Stimulated activated memory B cell treated with anti-CD40 and anti-IgM and Interleukin-4, amounts not matched to agents 10 μg/mL and 1 μg/mL and 100 μg/mL, for 72 hours (primary cell): ENCODE measurements around the gene CFC1.
"Not testable (repeated sequence)": the region's sequence is repeated elsewhere in the genome, so short reads cannot be mapped to it uniquely, and the experiment has no call there.

Experiments
- ATAC-seq: fragments of 150-1000 bp; cut with Tn5 transposase; 2 replicates; pipeline ENCODE4 v1.10.0; 2021
- H3K27ac Mint-ChIP-seq: one replicate; pipeline ENCODE4 v1.8.0; 2022; ENCODE audit warnings: mild to moderate bottlenecking, mixed read lengths
- H3K27me3 Mint-ChIP-seq: one replicate; pipeline ENCODE4 v1.8.0; 2022; ENCODE audit warnings: mixed read lengths
- H3K36me3 Mint-ChIP-seq: one replicate; pipeline ENCODE4 v1.8.0; 2022; ENCODE audit warnings: mixed read lengths
- H3K4me1 Mint-ChIP-seq: one replicate; pipeline ENCODE4 v1.8.0; 2022; ENCODE audit warnings: mixed read lengths
- H3K4me3 Mint-ChIP-seq: one replicate; pipeline ENCODE4 v1.8.0; 2022; ENCODE audit warnings: mild to moderate bottlenecking, moderate library complexity, mixed read lengths
- H3K9me3 Mint-ChIP-seq: one replicate; pipeline ENCODE4 v1.8.0; 2022; ENCODE audit warnings: mixed read lengths

CFC1 gene

DNA sequence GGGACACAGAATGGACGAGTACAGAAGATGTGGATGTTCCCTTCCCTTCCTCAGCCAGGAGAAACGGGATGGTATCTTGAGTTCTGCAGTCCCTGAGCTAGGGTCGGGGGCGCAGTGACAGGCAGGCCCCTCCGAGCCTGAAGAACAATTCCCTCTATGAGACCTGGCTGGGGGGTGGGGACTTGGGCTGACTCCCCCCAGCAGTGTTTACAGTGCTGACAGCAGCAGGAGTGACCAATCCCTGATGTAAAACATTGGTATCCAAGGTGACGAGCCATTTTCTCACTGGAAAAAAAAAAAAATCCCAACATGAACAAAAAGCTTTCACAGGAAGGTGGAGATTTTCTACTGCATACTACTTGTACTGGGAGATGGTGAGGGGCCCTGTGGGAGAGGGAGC lies at the start of gene CFC1:
CFC1 (minus strand) TSS at position 183 of the 400 bp plus-strand sequence. CDS start 288 bp downstream, outside the sequence.
- ATAC-seq, H3K9me3 Mint-ChIP-seq, H3K4me3 Mint-ChIP-seq, H3K4me1 Mint-ChIP-seq, H3K36me3 Mint-ChIP-seq, H3K27me3 Mint-ChIP-seq, H3K27ac Mint-ChIP-seq: not testable (repeated sequence)

DNA sequence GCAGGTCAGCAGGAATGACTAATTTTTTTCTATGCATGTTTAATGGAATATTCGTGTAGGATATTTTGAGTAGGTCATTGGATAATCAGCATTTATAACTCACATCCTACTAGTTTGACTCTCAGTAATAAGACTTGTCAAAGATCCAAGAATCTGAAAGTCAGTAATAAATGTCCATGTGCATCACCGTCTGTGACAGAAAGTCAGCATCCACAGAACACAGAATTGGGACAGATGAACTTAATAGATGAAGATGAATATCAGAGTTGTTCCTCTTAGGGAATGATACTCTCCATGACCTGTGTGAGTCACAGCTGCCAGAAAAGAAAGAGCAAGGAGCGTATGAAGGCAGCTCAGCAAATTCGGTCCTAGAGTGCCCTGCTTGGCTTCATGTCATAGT lies 42.3 kb upstream of the CFC1 start:
- H3K36me3 Mint-ChIP-seq, H3K4me1 Mint-ChIP-seq, ATAC-seq, H3K27me3 Mint-ChIP-seq, H3K4me3 Mint-ChIP-seq, H3K27ac Mint-ChIP-seq, H3K9me3 Mint-ChIP-seq: not testable (repeated sequence)

DNA sequence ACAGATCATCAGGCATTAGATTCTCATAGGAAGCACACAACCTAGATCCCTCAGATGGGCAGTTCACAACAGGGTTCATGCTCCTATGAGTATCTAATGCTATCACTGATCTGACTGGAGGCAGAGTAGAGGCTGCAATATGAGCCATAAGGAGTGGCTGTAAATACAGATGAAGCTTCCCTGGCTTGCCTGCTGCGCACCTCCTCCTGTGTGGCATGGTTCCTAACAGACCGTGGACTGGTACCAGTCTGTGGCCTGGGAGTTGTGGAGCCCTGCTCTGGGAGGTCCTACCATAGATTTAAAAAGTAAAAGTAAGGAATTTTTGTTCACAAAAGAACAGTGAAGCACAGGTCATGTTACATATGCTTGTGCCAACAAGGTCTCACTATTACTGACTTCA lies 39.6 kb upstream of the CFC1 start:
- not testable (repeated sequence) for H3K27ac Mint-ChIP-seq, H3K4me3 Mint-ChIP-seq, H3K36me3 Mint-ChIP-seq, H3K9me3 Mint-ChIP-seq, ATAC-seq, H3K27me3 Mint-ChIP-seq, H3K4me1 Mint-ChIP-seq

DNA sequence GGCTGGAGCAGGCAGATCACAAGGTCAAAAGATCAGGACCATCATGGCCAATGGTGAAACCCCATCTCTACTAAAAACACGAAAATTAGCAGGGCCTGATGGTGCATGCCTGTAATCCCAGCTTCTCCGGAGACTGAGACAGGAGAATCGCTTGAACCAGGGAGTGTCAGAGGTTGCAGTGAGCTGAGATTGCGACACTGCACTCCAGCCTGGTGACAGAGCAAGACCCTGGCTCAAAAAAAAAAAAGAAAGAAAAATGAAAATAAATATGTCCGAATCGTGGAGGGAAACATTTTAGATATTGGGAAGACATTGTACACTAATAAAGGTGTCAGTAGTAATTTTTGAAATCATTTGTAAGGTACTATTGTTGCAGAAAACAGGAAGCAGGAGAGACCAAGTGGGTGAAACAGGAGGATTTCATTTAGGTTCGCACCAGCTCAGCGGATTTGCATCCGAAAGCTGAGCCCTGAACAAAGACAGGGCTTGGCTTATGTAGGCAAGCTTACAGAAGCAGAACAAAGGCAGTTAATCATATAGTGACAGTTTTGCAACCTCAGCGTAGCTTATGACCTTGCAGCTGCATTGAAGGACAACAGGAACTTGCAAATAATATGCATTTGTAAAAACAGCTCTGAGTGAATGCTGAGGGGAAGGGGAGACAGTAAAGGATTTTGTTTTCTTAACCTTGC lies 29.6 kb upstream of the CFC1 start:
- not testable (repeated sequence) for H3K4me1 Mint-ChIP-seq, H3K4me3 Mint-ChIP-seq, H3K27me3 Mint-ChIP-seq, H3K36me3 Mint-ChIP-seq, H3K9me3 Mint-ChIP-seq, ATAC-seq, H3K27ac Mint-ChIP-seq

DNA sequence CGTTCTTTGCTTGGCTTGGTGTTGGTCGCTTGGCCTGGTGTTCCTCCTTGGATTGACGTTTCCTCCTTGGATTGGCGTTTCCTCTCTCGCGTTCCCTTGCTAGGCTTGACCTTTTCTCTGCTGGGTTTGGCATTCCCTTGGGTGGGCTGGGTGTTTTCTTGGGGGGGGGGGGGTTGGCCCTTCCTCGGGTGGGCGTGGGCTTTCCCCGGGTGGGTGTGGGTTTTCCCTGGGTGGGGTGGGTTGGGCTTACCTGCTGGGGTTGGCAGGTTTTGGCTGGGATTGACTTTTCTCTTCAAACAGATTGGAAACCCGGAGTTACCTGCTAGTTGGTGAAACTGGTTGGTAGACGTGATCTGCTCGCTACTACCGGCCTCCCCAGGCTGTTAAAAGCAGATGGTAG lies 11.8 kb upstream of the CFC1 start, which contains the start of gene POTEJ:
POTEJ (plus strand) TSS at position 301 of the 400 bp plus-strand sequence; CDS start at position 394, 93 bp downstream.
- H3K4me3 Mint-ChIP-seq, H3K9me3 Mint-ChIP-seq, H3K27me3 Mint-ChIP-seq, H3K36me3 Mint-ChIP-seq, H3K4me1 Mint-ChIP-seq, H3K27ac Mint-ChIP-seq, ATAC-seq: not testable (repeated sequence)

DNA sequence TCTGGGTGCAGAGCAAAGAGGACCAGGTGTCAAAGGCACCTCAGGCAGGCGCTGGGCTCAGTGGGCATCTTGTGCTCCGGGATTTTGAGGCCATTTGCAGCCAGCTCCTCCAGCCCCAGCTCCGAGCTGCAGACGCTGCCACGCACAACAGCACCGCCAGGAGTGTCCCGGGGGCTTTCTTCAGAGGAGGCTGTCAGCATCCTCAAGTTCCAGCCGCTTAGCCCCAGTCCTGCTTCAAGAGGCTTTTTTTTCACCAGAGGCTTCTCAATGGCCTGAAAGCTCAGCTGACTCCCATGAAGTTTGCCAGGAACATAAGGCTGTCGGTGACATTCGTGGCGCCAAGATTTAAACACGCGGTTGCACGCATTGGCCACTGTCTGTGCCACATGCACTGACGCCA lies 11.1 kb upstream of the CFC1 start:
- not testable (repeated sequence) for H3K9me3 Mint-ChIP-seq, H3K27me3 Mint-ChIP-seq, H3K4me1 Mint-ChIP-seq, H3K27ac Mint-ChIP-seq, H3K36me3 Mint-ChIP-seq, ATAC-seq, H3K4me3 Mint-ChIP-seq

DNA sequence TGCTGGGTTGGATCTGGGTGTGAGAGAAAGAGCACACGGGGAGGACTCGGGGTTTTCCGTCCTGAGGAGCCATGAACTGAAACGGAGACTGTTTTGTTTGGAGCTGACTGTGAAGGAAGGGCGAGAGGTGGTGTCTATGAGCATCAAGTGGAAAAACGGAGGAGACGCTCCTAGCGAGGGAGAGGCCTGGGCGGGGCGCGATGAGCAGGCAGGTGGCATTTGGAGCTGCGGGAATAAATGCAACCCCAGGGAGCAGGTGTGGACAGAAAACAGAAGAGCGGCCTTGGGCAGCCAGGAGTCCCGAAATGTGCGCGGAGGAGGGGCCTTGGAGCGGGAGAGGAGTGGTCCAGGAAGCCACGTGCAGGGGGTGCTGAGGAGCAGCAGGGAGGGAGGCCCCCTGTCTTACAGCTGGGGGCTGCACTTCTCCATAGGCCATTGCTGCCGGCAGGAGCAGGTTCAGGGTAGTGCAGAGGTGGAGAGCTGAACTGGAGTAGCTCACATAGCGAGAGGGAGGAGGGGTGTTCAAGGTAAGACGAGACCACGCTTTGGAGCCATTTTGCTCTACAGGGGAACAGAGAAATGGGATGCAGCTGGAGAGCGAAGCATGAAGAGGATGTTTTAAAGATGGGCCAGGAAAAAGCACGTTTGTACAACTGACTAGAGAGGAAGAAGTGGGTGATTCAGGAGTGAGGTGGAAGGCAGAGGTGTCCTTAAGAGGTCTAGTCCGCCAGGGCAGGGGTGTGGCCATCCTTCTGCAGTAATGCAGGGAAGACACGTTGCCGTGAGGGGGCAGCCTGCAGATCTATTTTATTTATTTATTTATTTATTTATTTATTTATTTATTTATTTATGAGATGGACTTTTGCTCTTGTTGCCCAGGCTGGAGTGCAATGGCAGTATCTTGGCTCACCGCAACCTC lies 9.9 kb upstream of the CFC1 start:
- not testable (repeated sequence) for H3K9me3 Mint-ChIP-seq, H3K4me3 Mint-ChIP-seq, H3K4me1 Mint-ChIP-seq, H3K27me3 Mint-ChIP-seq, H3K36me3 Mint-ChIP-seq, H3K27ac Mint-ChIP-seq
- peak; percentile 45 for ATAC-seq

DNA sequence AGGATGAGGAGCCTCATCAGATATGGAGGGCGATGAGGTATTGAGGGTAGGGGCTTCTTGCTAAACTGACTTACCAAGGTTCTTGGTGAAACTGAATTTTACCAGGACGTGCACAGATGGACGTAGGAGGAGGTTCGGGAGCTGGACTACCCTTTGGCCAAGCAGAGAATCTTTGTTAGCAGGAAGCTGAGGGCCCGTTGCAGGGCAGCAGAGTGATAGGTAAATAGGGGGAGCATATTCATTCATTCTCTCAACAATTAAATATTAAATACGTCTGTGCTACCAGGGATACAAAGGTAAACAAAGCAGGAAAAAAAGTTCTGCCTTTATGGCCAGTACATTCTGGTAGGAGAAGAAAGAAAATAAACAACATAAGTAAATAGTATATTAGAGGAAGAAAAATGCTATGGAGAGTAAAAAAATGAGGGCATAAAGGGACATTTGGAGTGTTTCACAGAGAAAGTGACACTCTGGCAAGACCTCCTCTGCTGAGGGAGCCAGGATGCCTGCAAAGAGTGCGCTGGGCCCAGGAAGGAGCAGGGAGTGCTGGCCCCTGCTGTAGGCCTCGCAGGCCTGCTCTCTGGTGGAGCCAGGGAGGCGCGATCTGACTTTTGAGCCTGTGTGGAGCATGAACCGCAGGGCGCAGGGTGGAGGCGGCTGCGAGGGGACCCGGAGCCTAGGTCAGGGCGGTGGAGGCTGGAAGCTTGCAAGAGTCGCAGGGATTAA lies 9.1 kb upstream of the CFC1 start:
- H3K27ac Mint-ChIP-seq, H3K27me3 Mint-ChIP-seq, H3K36me3 Mint-ChIP-seq, H3K4me3 Mint-ChIP-seq, H3K9me3 Mint-ChIP-seq, H3K4me1 Mint-ChIP-seq: not testable (repeated sequence)
- ATAC-seq = peak; percentile 46

DNA sequence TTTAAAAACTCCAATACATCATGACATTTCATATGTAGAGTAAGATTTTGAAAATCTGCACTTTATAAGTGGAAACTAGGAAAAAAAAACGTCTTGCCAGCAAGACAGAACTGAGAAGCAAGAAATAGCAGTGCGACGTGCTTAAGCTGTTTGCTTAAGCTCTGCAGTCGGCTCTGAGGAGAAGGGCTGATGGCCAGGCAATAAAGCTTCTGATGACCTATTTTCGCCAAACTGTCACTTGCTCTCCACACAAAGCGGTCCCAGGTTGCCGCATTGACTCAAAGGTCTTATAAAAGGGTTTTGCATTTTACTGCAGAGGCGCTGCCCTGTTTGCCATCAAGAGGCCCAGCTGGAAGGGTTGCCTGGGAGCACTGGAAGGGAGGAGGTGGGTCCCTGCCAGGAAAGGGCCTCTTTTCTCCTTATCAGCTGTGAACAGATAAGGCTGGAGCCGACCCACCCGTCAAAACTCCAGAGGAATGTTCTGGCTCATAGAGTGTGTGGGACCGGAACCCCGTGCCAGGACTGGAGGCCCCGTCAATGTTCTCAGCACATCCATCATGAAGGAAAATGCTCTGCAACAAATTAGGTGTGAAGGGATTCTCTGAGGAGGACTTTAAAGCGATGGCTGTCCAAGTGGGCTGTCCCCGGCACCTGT lies 2.4 kb upstream of the CFC1 start:
- H3K27ac Mint-ChIP-seq, ATAC-seq, H3K36me3 Mint-ChIP-seq, H3K9me3 Mint-ChIP-seq, H3K27me3 Mint-ChIP-seq, H3K4me3 Mint-ChIP-seq, H3K4me1 Mint-ChIP-seq: not testable (repeated sequence)

DNA sequence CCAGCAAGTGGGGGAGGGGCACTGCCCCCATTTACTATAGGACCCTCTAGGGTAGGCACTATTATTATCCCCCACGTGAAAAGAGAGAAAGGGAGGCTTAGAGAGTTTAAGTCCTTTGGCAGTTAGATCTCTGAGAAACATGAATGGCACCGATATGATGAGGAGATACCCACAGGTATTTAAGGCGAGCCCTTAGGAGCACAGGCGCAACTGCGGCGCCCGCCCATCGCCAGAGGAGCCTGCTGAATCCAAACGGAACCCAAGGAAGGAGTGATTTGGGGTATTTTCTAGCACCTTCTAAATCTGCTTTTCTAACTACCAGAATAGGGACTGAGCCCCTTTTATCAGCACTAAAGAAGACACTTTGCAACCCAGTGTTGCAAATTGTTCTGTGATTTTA lies 551 bp upstream of the CFC1 start:
- not testable (repeated sequence) for H3K4me1 Mint-ChIP-seq, H3K27ac Mint-ChIP-seq, H3K4me3 Mint-ChIP-seq, ATAC-seq, H3K9me3 Mint-ChIP-seq, H3K27me3 Mint-ChIP-seq, H3K36me3 Mint-ChIP-seq

DNA sequence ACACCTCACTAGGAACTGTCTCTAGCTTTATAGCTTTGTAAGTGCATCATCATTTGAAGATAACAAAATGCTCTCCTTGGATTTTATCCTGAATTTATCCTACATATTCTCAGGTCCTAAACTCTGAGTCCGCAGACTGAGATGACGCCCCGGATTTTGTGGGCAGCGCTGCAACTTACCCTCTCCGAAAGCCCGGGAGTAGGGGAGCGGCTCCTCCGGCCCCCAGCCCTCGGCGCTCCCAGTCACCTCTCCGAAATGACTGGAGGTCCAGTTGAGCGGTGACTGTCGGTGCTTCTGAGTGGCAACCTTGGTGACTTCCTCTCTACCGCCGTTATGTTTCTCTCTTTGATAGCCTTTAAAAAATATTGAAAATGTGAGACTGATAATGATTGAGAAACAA lies 912 bp downstream of the CFC1 start:
- H3K4me1 Mint-ChIP-seq, ATAC-seq, H3K4me3 Mint-ChIP-seq, H3K27ac Mint-ChIP-seq, H3K36me3 Mint-ChIP-seq, H3K27me3 Mint-ChIP-seq, H3K9me3 Mint-ChIP-seq: not testable (repeated sequence)

DNA sequence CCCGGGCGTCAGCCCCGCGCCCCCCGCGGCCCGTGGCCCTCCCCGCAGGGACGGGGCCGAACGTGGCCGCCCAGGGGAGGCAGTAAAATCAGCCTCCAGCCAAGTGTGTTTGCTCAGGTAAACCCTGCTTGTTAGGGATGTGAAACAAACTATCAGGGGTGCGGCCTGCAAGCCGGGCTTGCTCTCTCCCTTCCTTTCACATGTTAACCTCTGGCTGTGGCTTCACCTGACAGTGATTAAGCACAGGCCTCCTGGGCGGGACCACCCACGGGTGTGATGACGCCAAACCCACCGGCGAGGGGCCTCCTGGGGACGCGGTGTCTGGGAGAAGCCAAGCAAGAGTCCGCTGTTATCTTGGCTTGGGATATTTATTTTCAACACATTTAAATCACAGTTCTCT lies 1.4 kb downstream of the CFC1 start:
- not testable (repeated sequence) for H3K36me3 Mint-ChIP-seq, H3K27ac Mint-ChIP-seq, H3K4me3 Mint-ChIP-seq, H3K9me3 Mint-ChIP-seq, ATAC-seq, H3K4me1 Mint-ChIP-seq, H3K27me3 Mint-ChIP-seq

DNA sequence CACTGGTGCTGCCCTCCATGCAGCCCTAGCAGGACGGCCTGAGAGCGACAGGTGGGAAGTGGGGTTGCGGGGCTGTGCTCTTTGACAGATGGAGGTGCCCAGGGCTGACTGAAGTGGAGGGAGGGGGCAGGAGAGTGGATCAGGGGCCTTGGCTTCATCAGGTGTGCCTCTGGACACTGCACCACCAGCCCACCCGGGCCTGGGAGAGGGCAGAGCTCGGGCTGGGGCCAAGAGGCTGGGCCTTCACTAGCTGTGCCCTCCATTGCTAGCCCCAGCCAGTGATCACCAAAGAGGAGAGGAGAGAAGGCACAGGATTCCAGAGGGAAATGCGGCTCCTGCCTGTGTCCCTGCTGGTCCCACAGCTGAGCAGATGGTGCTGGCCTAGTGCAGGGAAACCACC lies 2.6 kb downstream of the CFC1 start:
- peak; percentile 7 for ATAC-seq
- H3K27me3 Mint-ChIP-seq, H3K36me3 Mint-ChIP-seq: not testable (repeated sequence)

DNA sequence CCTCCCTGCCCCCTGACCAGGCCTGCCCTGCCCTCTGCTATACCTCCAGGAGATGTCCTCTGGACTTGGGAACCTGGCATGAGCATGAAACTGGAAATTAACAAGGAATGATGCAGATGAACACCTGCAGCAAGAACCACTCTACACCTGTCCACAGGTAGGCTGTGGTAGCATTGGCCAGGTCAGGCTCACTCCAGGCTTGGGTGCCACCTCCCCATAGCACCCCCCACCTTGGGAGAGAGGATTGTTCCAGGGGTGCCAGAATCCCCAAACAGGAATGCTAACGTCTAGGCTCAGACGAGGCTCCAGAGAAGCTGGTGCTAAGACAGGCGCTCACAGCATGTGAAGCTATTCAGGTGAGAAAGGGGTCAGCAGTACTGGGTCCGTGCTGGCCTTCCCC lies 5.4 kb downstream of the CFC1 start:
- H3K27me3 Mint-ChIP-seq, H3K9me3 Mint-ChIP-seq, H3K4me3 Mint-ChIP-seq, ATAC-seq, H3K36me3 Mint-ChIP-seq, H3K4me1 Mint-ChIP-seq, H3K27ac Mint-ChIP-seq: not testable (repeated sequence)

More for the DNA sequence above, 2.6 kb downstream of the CFC1 start:
- H3K27ac Mint-ChIP-seq, H3K4me1 Mint-ChIP-seq, H3K4me3 Mint-ChIP-seq, H3K9me3 Mint-ChIP-seq: not testable (repeated sequence)

DNA sequence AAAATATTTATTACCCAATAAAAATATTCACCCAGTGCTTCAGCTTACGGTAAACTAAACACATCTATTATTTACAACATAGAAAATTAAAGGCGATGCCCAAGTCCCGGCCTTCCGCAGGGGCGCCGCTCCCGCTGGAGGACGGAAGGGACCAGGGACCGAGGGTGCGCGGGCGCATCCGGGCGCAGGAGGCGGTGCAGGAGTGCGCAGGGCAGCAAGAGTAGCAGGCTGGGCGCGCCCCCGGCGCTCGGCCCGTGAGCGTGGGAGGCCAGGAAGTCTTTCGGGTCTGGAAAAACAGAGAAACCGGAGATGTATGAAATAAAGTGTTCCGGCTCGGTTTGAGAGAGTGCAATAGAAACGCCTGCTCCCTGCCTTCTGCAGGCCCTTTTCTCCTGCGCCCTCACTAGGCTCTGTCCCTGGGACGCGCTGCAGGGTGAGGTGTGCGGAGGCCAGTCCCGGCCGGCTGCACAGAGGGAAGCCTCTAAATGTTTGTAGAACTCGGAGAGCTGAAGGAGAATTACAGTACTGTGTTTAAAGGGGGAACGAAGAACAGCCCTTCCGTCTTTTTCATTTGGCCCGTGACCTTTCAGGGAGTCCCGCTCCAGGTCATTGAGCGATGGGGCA lies 6.5 kb downstream of the CFC1 start:
- H3K36me3 Mint-ChIP-seq, H3K4me1 Mint-ChIP-seq, H3K4me3 Mint-ChIP-seq, H3K27ac Mint-ChIP-seq, H3K27me3 Mint-ChIP-seq, H3K9me3 Mint-ChIP-seq, ATAC-seq: not testable (repeated sequence)
